Inflammatory macrophage treated with lipopolysaccharide for 4 hours (primary cell): ENCODE results near the gene GARIN3.
A peak's percentile ranks its signal among the peaks of the same experiment; 100 is the strongest.

Experiments
- DNase-seq: peaks from one replicate; pipeline ENCODE4 v3.0.0-alpha.2; 2020

Gene GARIN3

GRCh38 chr5:157142317-157143126 is 23.5 kb downstream of the GARIN3 start, which contains the start of gene MED7:
MED7 (minus strand) TSS chr5:157142865; CDS start chr5:157139431, 3,434 bp downstream.
- DNase-seq: peak; percentile 99

DNA sequence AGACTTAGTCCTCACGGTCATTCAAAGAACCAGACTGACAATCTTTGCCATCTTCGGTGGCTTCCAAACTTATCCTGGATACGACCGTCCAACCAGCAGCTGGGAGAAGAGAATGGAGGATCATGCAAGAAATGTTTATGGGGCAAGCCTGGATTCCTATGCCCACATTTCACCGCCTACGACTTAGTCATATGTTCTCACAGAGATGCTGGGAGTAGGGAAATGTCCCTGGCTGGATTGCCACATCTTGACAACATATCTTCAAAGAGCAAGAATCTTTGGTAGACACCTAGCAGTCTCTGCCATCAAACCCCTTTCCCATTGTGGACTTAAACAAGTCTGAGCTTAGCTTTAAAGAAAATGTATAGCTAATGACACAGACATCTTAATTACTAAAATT is 28.4 kb downstream of the GARIN3 start:
- peak; percentile 60 for DNase-seq

DNA sequence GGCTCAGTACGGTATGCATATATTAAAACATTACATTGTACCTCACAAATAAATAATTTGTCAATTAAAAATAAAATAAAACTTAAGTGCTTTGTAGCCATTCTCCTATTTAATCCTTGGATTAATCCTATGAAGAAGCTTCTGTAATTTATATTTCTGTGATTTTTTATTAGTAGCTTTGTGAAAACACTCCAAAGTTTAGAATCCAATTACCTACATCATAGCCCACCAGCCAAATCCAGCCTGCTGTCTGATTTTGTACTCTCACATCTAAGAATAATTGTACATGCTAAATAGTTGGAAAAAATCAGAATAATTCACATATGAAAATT is 33.8 kb downstream of the GARIN3 start:
- no peak for DNase-seq

DNA sequence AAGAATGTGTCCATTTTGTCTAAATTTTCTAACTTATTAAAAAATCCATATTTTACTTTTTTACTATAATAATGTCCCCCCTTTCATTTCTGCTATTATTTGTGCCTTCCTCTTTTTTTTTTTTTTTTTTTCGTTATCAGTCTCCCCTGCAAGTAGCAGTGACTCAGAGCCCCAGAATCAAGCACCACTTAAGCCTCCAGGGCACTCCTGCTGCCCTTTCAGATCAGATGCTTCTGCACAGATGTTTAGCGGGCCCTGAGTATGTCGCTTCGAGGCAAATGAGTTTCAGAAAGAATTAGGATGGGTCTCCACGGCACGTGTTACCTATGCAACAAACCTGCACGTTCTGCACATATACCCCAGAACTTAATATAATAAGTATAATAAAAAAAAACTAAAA is 35.1 kb downstream of the GARIN3 start:
- peak; percentile 59 for DNase-seq

DNA sequence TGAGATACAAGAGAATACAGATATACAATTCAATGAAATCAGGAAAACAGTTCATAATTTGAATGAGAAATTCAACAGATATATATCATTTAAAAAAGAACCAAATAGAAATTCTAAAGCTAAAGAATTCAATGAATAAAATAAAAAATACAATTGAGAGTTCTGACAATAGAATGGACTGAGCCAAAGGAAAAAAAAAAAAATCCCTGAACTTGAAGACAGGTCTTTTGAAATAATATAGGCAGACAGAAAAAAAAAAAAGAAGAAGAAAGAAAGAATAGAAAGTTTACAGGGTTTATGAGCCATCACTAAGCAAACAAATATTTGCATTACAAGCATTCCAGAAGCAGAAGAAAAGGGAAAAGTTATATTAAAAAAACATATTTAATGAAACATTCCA is 44.4 kb downstream of the GARIN3 start:
- DNase-seq: no peak

DNA sequence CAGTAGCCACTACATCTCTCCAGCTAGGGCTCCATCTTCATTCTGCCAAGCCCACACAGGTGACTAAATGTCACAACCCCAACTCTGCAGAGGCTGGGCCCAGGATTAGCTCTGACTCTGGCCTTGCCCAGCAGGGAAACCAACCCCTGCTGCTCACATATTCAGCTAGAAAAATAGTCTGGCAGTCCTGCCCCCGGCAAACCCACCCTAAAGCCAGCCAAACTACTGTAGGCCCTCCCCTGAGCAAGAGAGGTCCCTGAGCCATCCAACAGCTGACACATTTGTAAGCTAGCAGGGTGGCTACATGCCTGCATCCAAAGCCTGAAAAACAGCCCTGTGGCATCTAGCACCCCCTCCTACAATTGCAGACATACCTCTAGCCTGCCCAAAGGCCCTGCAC is 46.0 kb downstream of the GARIN3 start:
- no peak for DNase-seq

- no peak for DNase-seq
Measured at GRCh38 chr5:157116483-157116954, 49.5 kb downstream of the GARIN3 start.

GRCh38 chr5:157115502-157115901 is 50.6 kb downstream of the GARIN3 start:
- no peak for DNase-seq

DNA sequence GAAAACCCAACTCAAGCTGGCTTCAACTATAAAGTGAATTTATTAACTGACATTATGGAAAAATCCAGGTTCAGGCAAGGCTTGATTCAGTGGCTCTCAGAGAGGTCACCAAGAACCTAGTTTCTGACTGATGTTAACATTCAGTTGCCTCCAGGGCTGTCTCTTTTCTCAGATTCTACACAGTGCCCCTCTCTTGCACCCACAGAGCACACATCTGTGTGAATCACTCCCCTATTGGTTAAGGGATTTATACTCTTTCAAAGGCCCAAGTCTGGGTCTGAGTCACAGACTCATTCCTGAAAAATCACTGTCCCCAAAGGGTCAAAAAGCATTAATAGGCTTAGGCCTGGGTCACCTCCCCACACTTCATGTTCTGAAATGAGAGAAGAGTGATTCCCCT is 51.1 kb downstream of the GARIN3 start:
- DNase-seq: no peak

DNA sequence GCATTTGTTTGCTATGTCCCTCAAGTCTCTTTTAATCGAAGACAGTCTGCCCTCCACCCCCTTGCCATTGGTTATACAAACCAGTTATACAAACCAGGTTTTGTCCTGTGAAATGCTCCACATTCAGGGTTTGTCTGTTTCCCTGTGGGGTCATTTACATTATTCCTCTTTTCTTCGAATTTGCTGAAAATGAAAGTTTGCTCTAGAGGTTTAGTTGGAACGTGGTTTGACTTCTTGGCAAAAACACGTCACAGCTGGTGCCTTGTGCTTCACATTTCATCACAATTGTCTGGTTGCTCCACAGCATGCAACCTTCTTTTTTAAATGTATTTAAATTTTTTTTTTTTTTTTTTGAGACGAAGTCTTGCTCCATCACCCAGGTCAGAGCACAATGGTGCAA is 53.1 kb downstream of the GARIN3 start:
- peak; percentile 97 for DNase-seq
